Medulla oblongata (tissue), 1 donor: ENCODE data around the gene ITGBL1.

Experiments
- DNase-seq: peaks from one replicate; pipeline ENCODE4 v3.0.0-alpha.2; 2015; ENCODE audit errors: extremely low spot score

ITGBL1 gene

GRCh38 chr13:101747039-101747438, 294.6 kb downstream of the ITGBL1 start:
- no peak for DNase-seq

- DNase-seq: no peak
These were observed 297.1 kb downstream of the ITGBL1 start for GRCh38 chr13:101749584-101749983.

GRCh38 chr13:101751488-101751887, 299.0 kb downstream of the ITGBL1 start:
- DNase-seq: no peak

- DNase-seq: no peak
These were observed 300.0 kb downstream of the ITGBL1 start for GRCh38 chr13:101752432-101752831.

- no peak for DNase-seq
These were observed 302.9 kb downstream of the ITGBL1 start for GRCh38 chr13:101755228-101755887.

GRCh38 chr13:101757446-101758039, 305.1 kb downstream of the ITGBL1 start:
- peak; percentile 61 for DNase-seq

GRCh38 chr13:101763191-101763590, 310.7 kb downstream of the ITGBL1 start:
- DNase-seq: no peak
